ENCODE results near the gene DCAF12.

DCAF12 gene

GRCh38 chr9:34125681-34126206 is 754 bp downstream of the DCAF12 start:
- in situ Hi-C loops (cut with MboI; ENCODE audit: low sequenced_read_pairs) = no loop called here

GRCh38 chr9:34124926-34125325 is 1.6 kb downstream of the DCAF12 start:
- in situ Hi-C loops (cut with MboI; ENCODE audit: low sequenced_read_pairs) = no loop called here

- in situ Hi-C loops (cut with MboI; ENCODE audit: low sequenced_read_pairs) = no loop called here
Observed at GRCh38 chr9:34124099-34124498, 2.4 kb downstream of the DCAF12 start.

GRCh38 chr9:34123682-34124081 is 2.8 kb downstream of the DCAF12 start:
- in situ Hi-C loops (cut with MboI; ENCODE audit: low sequenced_read_pairs) = no loop called here

- in situ Hi-C loops (cut with MboI; ENCODE audit: low sequenced_read_pairs) = no loop called here
Observed at GRCh38 chr9:34121996-34122395, 4.5 kb downstream of the DCAF12 start.

- in situ Hi-C loops (cut with MboI; ENCODE audit: low sequenced_read_pairs) = no loop called here
Observed at GRCh38 chr9:34119713-34120112, 6.8 kb downstream of the DCAF12 start.

GRCh38 chr9:34114436-34114835 is 12.1 kb downstream of the DCAF12 start:
- in situ Hi-C loops (cut with MboI; ENCODE audit: low sequenced_read_pairs) = no loop called here

- in situ Hi-C loops (cut with MboI; ENCODE audit: low sequenced_read_pairs) = no loop called here
Observed at GRCh38 chr9:34106110-34106509, 20.4 kb downstream of the DCAF12 start.

- in situ Hi-C loops (cut with MboI; ENCODE audit: low sequenced_read_pairs) = no loop called here
Observed at GRCh38 chr9:34102796-34103195, 23.7 kb downstream of the DCAF12 start.

- in situ Hi-C loops (cut with MboI; ENCODE audit: low sequenced_read_pairs) = no loop called here
Observed at GRCh38 chr9:34098307-34098706, 28.2 kb downstream of the DCAF12 start.

- in situ Hi-C loops (cut with MboI; ENCODE audit: low sequenced_read_pairs) = no loop called here
Observed at GRCh38 chr9:34097865-34098264, 28.6 kb downstream of the DCAF12 start.

GRCh38 chr9:34096751-34097150 is 29.7 kb downstream of the DCAF12 start:
- in situ Hi-C loops (cut with MboI; ENCODE audit: low sequenced_read_pairs) = no loop called here

- in situ Hi-C loops (cut with MboI; ENCODE audit: low sequenced_read_pairs) = no loop called here
Observed at GRCh38 chr9:34093578-34093977, 32.9 kb downstream of the DCAF12 start.

- in situ Hi-C loops (cut with MboI; ENCODE audit: low sequenced_read_pairs) = no loop called here
Observed at GRCh38 chr9:34089311-34089710, 37.2 kb downstream of the DCAF12 start.

GRCh38 chr9:34087370-34087769 is 39.1 kb downstream of the DCAF12 start:
- in situ Hi-C loops (cut with MboI; ENCODE audit: low sequenced_read_pairs) = no loop called here

GRCh38 chr9:34086864-34087263 is 39.6 kb downstream of the DCAF12 start:
- in situ Hi-C loops (cut with MboI; ENCODE audit: low sequenced_read_pairs) = no loop called here

GRCh38 chr9:34085581-34086500 is 40.7 kb downstream of the DCAF12 start:
- in situ Hi-C loops (cut with MboI; ENCODE audit: low sequenced_read_pairs) = no loop called here

GRCh38 chr9:34084562-34084961 is 41.9 kb downstream of the DCAF12 start:
- in situ Hi-C loops (cut with MboI; ENCODE audit: low sequenced_read_pairs) = no loop called here

GRCh38 chr9:34079181-34079580 is 47.3 kb downstream of the DCAF12 start:
- in situ Hi-C loops (cut with MboI; ENCODE audit: low sequenced_read_pairs) = no loop called here

- in situ Hi-C loops (cut with MboI; ENCODE audit: low sequenced_read_pairs) = no loop called here
Observed at GRCh38 chr9:34072868-34073590, 53.5 kb downstream of the DCAF12 start.

GRCh38 chr9:34072410-34072809 is 54.1 kb downstream of the DCAF12 start:
- in situ Hi-C loops (cut with MboI; ENCODE audit: low sequenced_read_pairs) = no loop called here

All from HL-60/S4 treated with phorbol 12-myristate 13-acetate at 8.2 ng/mL for 4 days and 3 days (cell line).